HG02588 (cell line): ENCODE measurements around the gene ZAP70.
"Not testable (repeated sequence)": the region's sequence is repeated elsewhere in the genome, so short reads cannot be mapped to it uniquely, and the experiment has no call there.

ENCODE experiments used
- ATAC-seq: cut with Tn5 transposase; IDR thresholded peaks from one replicate; pipeline ENCODE4 v1.9.1; 2021; ENCODE audit warnings: mild to moderate bottlenecking, moderate library complexity; ENCODE audit not compliant: unreplicated experiment

The ZAP70 gene

GRCh38 chr2:97697252-97698235 is 15.8 kb upstream of the ZAP70 start:
- peak; percentile 73 for ATAC-seq

GRCh38 chr2:97698530-97698929 is 14.8 kb upstream of the ZAP70 start:
- no peak for ATAC-seq

GRCh38 chr2:97699765-97700444 is 13.5 kb upstream of the ZAP70 start:
- ATAC-seq, result no peak

GRCh38 chr2:97701186-97701585 is 12.2 kb upstream of the ZAP70 start:
- no peak for ATAC-seq

GRCh38 chr2:97701851-97702465 is 11.4 kb upstream of the ZAP70 start:
- ATAC-seq, result no peak

GRCh38 chr2:97702731-97703470 is 10.5 kb upstream of the ZAP70 start:
- ATAC-seq, result no peak

- no peak for ATAC-seq
Observed at GRCh38 chr2:97703741-97704140, 9.6 kb upstream of the ZAP70 start.

GRCh38 chr2:97704989-97705388 is 8.4 kb upstream of the ZAP70 start:
- no peak for ATAC-seq

- no peak for ATAC-seq
Observed at GRCh38 chr2:97706112-97706511, 7.3 kb upstream of the ZAP70 start.

- ATAC-seq, result no peak
Observed at GRCh38 chr2:97706708-97707345, 6.5 kb upstream of the ZAP70 start.

- ATAC-seq, result no peak
Observed at GRCh38 chr2:97707362-97708047, 5.9 kb upstream of the ZAP70 start.

GRCh38 chr2:97708048-97708380 is 5.4 kb upstream of the ZAP70 start:
- no peak for ATAC-seq

- no peak for ATAC-seq
Observed at GRCh38 chr2:97708608-97709007, 4.8 kb upstream of the ZAP70 start.

GRCh38 chr2:97711394-97711711 is 2.0 kb upstream of the ZAP70 start:
- no peak for ATAC-seq

GRCh38 chr2:97712175-97712574 is 1.2 kb upstream of the ZAP70 start:
- not testable (repeated sequence) for ATAC-seq

GRCh38 chr2:97712693-97713295 is 582 bp upstream of the ZAP70 start:
- ATAC-seq, result no peak

- no peak for ATAC-seq
Observed at GRCh38 chr2:97714084-97714949, 941 bp downstream of the ZAP70 start.

GRCh38 chr2:97714950-97715652 is 1.7 kb downstream of the ZAP70 start:
- no peak for ATAC-seq
